VCaP (cell line): ENCODE data around the gene CACNB4.

Experiments
- H3K27ac ChIP-seq: fragments of 450-650 bp; 2 replicates; pipeline ENCODE4 v1.5.1; 2017
- TF ChIP-seq, protein P1 (sequence below): fragments of 450-650 bp; conservative IDR thresholded peaks from 2 replicates; pipeline ENCODE4 v1.5.1; 2017; ENCODE audit warnings: mild to moderate bottlenecking, moderate library complexity

CACNB4 gene

DNA sequence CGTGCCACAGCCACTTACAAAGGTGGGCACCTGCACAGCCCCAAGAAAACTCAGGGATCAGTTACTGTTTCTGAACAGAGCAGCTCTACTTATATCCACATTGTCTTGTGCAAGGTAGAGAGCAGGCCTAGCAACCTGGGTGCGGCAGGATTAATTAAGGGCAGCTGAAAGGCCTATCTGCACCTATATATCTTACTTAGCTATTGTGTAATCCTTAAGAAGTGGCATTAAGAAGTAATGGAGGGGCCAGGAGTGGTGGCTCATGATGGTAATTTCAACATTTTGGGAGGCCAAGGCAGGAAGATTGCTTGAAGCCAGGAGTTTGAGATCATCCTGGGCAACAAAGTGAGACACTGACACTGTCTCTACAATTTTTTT, 257.8 kb downstream of the CACNB4 start:
- no peak overlapping the region for H3K27ac ChIP-seq
- TF ChIP-seq, protein P1, sequence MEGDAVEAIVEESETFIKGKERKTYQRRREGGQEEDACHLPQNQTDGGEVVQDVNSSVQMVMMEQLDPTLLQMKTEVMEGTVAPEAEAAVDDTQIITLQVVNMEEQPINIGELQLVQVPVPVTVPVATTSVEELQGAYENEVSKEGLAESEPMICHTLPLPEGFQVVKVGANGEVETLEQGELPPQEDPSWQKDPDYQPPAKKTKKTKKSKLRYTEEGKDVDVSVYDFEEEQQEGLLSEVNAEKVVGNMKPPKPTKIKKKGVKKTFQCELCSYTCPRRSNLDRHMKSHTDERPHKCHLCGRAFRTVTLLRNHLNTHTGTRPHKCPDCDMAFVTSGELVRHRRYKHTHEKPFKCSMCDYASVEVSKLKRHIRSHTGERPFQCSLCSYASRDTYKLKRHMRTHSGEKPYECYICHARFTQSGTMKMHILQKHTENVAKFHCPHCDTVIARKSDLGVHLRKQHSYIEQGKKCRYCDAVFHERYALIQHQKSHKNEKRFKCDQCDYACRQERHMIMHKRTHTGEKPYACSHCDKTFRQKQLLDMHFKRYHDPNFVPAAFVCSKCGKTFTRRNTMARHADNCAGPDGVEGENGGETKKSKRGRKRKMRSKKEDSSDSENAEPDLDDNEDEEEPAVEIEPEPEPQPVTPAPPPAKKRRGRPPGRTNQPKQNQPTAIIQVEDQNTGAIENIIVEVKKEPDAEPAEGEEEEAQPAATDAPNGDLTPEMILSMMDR = no peak

DNA sequence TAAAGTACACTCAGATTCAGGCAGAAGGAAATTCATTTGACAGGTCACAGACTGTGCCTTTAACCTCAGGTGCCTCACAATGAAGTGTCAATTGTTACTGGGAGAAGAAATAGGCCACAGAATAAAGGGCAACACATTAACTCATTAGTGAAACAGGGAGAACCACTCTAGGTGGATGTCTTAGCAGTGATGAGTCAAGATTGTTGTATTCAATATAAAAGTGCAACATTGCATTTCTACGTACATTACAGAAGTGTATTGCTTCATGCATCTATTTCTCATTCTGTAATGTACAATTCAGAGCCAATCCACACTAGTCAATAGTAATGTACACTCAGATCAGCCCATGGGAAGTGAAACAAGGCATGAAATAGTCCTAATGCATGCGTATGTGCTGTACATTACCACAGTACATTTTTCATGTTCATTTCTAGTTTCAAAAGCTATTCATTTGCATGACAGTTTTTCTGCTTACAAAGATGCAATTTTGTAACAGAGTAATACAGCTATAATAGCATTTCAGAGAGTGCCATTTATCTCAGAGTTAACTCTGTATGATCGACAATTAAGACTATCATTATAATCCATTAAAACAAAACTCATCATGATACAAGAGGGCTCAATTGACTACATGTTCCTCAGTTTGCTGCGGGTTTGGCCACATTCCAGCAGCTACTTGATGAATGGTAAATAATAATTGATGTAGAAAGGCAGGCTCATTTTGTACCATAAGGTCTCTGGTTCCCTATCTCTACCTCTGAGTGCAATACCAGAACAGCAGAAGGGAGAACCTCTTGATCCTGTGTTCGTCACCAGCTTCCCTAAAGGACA, 258.4 kb downstream of the CACNB4 start:
- TF ChIP-seq, protein P1 = no peak
- no peak overlapping the region for H3K27ac ChIP-seq

DNA sequence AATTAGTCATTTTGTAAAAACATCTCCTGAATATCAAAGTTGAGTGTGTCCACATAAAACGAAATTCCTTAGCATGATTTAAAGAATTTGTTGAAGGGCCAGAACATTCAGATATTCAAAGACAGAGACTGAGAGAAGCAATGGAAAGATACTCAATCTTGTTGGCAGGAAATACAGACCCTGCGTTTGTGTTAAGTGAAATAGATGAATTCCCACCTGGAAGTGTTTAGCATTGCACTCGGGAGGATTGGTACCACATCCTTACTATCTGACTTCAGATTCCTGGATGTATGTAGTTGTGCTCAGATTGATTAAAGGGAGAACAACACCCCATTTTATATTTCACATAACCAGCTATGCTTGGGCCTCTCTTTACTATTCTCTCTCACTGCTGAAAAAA, 260.9 kb downstream of the CACNB4 start:
- TF ChIP-seq, protein P1 = no peak
- H3K27ac ChIP-seq = no peak overlapping the region

DNA sequence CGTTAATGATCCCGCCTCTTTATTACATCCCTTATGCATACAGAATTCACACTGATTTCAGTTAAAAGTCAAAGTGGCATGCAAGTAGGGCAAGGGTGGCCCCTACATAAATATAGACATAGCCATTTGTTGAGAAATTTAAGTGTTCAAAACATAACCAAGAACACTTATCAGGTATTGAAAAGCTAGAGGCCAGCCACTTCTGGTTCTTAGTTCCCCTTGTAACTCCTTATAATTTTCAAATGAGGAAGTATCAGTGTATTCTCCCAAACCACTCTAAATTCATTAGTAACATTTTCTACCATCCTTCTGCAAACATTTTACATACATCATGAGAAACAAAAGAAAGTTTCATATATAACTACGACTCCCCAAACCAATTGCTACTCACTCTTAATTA, 264.9 kb downstream of the CACNB4 start:
- no peak overlapping the region for H3K27ac ChIP-seq
- TF ChIP-seq, protein P1 = no peak

DNA sequence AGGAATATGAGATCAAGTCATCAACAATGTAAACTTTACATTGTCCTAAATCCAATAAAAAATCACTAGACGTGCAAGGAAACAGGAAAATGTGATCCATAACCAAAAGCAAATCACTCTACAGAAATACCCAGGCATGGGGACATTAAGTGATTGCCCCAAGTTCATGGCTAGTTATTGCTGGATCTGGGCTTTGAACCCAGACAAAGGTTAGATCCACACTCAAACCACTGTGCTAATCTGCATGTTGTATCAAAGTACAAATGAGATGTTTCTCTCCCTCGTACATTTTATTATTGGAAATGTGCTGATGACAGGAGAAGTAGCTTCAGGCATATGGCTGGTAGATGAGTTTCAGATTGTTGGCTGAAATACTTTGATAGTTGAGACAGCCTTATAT, 267.9 kb downstream of the CACNB4 start:
- no peak overlapping the region for H3K27ac ChIP-seq
- TF ChIP-seq, protein P1 = no peak

DNA sequence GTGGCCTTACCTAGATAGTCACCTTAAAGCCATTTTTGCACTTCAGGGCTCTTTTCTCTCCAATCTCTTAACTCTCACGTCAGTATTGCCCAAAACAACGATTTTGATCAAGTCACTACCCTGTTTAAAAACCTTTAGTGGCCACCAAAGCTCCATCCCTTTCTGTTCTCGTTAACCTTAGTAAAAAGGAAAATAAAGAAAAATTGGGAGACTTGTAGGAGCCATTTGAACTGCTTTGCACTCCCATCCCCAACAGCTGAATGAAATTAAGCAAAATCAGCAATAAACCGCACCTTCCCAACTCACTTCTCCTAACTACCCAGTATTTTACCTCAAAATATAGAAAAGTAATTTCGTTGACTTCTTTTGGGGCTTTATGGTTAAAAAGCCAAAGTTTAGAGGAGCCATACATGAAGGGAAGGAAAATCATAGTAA, 269.9 kb downstream of the CACNB4 start:
- peak overlapping the region; percentile 85 for H3K27ac ChIP-seq

DNA sequence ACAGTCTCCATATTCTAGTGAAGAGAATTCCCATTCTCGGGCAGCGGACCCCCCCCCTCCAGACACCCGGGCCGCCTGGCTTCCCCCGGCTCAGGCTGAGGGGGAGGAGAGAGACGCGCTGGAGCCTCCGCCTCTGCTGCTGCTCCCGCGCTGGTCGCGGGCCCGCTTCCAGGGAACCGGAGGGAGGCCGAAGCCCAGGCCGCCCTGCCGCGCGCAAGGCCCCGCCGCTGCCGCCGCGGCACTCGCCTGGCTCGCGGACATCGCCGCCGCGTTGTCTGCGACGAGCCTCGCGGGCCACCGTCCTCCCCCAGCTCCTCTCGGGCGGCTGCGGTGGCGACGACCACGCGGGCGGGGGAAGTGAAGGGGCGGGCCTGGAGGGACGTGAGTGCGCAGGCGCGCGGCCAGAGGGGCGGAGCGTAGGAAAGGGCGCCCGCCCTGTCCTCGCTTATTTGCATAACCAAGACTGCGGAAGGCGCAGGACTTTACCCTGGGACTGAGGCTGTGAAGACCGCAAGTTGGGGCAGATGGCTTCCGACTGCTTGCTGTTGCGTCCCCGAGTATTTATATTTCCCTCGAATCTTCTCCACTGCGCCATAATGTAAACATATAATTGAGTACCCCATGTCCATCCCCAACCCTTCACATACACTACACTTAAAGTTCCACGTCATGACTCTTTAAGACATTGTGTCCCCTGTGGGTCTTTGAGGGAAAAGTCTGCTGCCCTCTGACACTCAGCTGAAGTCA, 270.5 kb downstream of the CACNB4 start, which contains the start of gene ARL5A:
ARL5A (minus strand) TSS at position 279 of the 747 bp plus-strand sequence; CDS start at position 34, 245 bp downstream.
- TF ChIP-seq, protein P1 = no peak
- H3K27ac ChIP-seq = peak within 1 kb of the TSS; percentile 85

More for the DNA sequence above, 269.9 kb downstream of the CACNB4 start:
- TF ChIP-seq, protein P1 = no peak
